Astrocyte of the cerebellum (primary cell): ENCODE results near the gene RHOBTB3.

Source experiments
- DNase-seq: peaks from one replicate; pipeline ENCODE4 v3.0.0-alpha.2; 2011; ENCODE audit warnings: low read depth
- H3K4me3 ChIP-seq: 2 replicates; pipeline ENCODE4 v1.5.1; 2011; ENCODE audit warnings: mild to moderate bottlenecking, low read depth, low read length, moderate library complexity
- CTCF ChIP-seq: IDR thresholded peaks from 2 replicates; pipeline ENCODE4 v1.5.1; 2012; ENCODE audit warnings: low read length, low read depth, moderate library complexity, mild to moderate bottlenecking; ENCODE audit errors: missing control alignments
- in situ Hi-C: cut with HindIII; loops from 2 replicates; pipeline ENCODE4 v1.10.0; 2017; ENCODE audit warnings: low sequenced_read_pairs

The RHOBTB3 gene

GRCh38 chr5:95730730-95731570 lies at the start of gene RHOBTB3:
RHOBTB3 (plus strand) TSS chr5:95731336; CDS start chr5:95731683, 347 bp downstream.
- peak; percentile 90 for DNase-seq
- H3K4me3 ChIP-seq: peak within 1 kb of the TSS; percentile 83
- in situ Hi-C loops: no loop called here
- TF ChIP-seq CTCF: peak; percentile 6

GRCh38 chr5:95682891-95683290 lies 48.2 kb upstream of the RHOBTB3 start, which contains the start of gene SPATA9:
SPATA9 (minus strand) TSS chr5:95682991; CDS start chr5:95682854, 137 bp downstream.
- no peak for TF ChIP-seq CTCF
- in situ Hi-C loops: no loop called here
- H3K4me3 ChIP-seq: no peak within 1 kb of the TSS
- DNase-seq: no peak

- no peak overlapping the region for H3K4me3 ChIP-seq
- no peak for DNase-seq
- no peak for TF ChIP-seq CTCF
- in situ Hi-C loops: no loop called here
These were observed 46.8 kb upstream of the RHOBTB3 start for GRCh38 chr5:95684361-95684760.

- DNase-seq: no peak
- no peak for TF ChIP-seq CTCF
- in situ Hi-C loops: no loop called here
These were observed 44.5 kb upstream of the RHOBTB3 start for GRCh38 chr5:95686651-95687050.

GRCh38 chr5:95689680-95690079 lies 41.5 kb upstream of the RHOBTB3 start:
- no peak for TF ChIP-seq CTCF
- in situ Hi-C loops: no loop called here

More at GRCh38 chr5:95686651-95687050, 44.5 kb upstream of the RHOBTB3 start:
- no peak overlapping the region for H3K4me3 ChIP-seq

GRCh38 chr5:95690333-95690732 lies 40.8 kb upstream of the RHOBTB3 start:
- TF ChIP-seq CTCF: no peak
- no peak for DNase-seq

More at GRCh38 chr5:95689680-95690079, 41.5 kb upstream of the RHOBTB3 start:
- no peak for DNase-seq
- H3K4me3 ChIP-seq: no peak overlapping the region

More at GRCh38 chr5:95690333-95690732, 40.8 kb upstream of the RHOBTB3 start:
- in situ Hi-C loops: no loop called here
- no peak overlapping the region for H3K4me3 ChIP-seq
